ENCODE data around the gene RNF26.

Gene RNF26

DNA sequence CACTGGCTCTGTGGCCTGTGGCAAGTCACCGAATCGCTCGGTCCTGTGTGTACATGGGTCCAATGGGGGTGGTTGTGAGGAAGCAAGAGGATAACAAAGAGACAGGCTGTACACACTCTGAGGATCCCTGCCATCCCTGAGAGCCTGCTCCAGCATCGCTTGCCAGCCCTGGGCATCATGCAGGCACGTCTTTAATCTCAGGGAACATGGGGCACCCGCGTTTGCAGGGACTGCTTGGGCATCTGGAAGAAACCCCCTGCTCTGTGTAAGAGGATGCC, 7.6 kb downstream of the RNF26 start:
- Histone ChIP-seq H3K27ac (ENCODE audit: low read length) (no peak overlapping the region), H3K9me3 (ENCODE audit: control insufficient read depth, insufficient read depth, low read length) (no peaks in the 10 kb centered on the region), H3K36me3 (ENCODE audit: control insufficient read depth, insufficient read depth, low read length) (no peaks in the 10 kb centered on the region), H3K4me3 (ENCODE audit: low read length) (no peak overlapping the region), H3K27me3 (ENCODE audit: control insufficient read depth, insufficient read depth, low read length) (peaks cover 16% of the 10 kb centered on the region), H3K4me1 (ENCODE audit: control insufficient read depth, insufficient read depth, low read length) (peaks cover 12% of the 10 kb centered on the region)
- no peak for DNase-seq (ENCODE audit: low read depth, low spot score)
- no CpG with 5 or more reads among the region's 7 CpGs for WGBS (ENCODE audit: insufficient coverage, insufficient read length)

DNA sequence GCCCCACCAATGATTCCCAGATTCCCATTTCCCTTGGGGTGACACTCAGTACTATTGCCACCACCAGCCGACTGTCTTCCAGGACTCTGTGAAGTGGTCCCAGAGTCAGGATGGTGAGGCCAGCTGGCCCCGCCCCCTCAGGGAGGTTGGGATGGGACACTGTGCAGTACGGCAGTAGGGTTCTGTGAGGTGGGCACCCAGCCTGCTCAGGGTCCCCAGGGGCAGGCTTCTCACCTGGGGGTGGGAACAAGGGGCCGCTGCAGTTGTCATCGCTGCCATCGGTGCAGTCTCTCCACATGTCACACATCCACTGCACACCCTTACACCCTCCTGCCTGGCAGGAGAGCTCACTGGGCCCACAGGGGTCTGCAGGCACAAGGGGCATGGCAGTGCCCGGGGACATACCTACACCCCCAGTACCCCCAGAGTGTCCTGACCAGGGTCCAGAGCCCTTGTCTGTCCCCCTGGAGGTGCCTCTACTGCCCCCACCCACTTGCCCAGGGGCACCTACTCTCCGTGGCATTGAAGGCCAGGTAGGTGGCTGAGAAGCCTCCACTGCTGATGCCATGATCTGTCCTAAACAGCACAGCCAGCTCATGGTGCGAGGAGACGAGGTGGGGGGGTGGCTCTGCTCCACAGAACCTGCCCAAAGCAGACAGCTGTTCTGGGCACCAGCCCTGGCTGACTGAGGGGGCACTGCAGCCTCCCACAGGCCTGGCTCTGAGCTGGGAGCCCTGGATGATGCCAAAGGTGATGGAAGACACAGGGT, 8.2 kb downstream of the RNF26 start:
- no peak for DNase-seq (ENCODE audit: low read depth, low spot score)
- no CpG with 5 or more reads among the region's 10 CpGs for WGBS (ENCODE audit: insufficient coverage, insufficient read length)
- no peaks in the 10 kb centered on the region for H3K9me3 ChIP-seq (ENCODE audit: control insufficient read depth, insufficient read depth, low read length)
- H3K27ac ChIP-seq (ENCODE audit: low read length) = no peak overlapping the region
- H3K4me3 ChIP-seq (ENCODE audit: low read length) = no peak overlapping the region
- no peaks in the 10 kb centered on the region for H3K36me3 ChIP-seq (ENCODE audit: control insufficient read depth, insufficient read depth, low read length)
- peaks cover 16% of the 10 kb centered on the region for H3K27me3 ChIP-seq (ENCODE audit: control insufficient read depth, insufficient read depth, low read length)
- peaks cover 11% of the 10 kb centered on the region for H3K4me1 ChIP-seq (ENCODE audit: control insufficient read depth, insufficient read depth, low read length)

DNA sequence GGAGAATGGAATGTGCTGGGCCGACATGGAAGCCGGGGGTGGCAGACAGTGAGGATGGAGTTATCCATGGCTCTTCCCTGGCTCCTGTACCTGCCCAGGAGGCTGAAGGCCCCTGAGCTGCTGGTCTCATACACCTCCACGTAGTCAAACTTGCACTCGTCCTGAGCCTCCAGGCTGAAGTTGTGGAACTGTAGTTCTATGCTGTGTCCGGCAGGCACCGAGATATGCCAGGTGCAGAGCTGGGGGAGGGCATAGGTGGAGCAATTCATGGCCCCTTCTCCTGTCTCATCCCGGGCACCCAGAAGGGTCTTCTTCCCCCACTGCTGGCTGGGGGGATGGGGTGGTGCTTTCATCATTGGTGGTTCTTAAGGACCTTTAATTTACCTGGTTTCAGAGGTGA, 9.4 kb downstream of the RNF26 start:
- H3K36me3 ChIP-seq (ENCODE audit: control insufficient read depth, insufficient read depth, low read length) = no peaks in the 10 kb centered on the region
- WGBS (ENCODE audit: insufficient coverage, insufficient read length) = no CpG with 5 or more reads among the region's 7 CpGs
- no peak overlapping the region for H3K4me3 ChIP-seq (ENCODE audit: low read length)
- no peak for DNase-seq (ENCODE audit: low read depth, low spot score)
- peaks cover 10% of the 10 kb centered on the region for H3K4me1 ChIP-seq (ENCODE audit: control insufficient read depth, insufficient read depth, low read length)
- no peaks in the 10 kb centered on the region for H3K9me3 ChIP-seq (ENCODE audit: control insufficient read depth, insufficient read depth, low read length)
- no peak overlapping the region for H3K27ac ChIP-seq (ENCODE audit: low read length)
- H3K27me3 ChIP-seq (ENCODE audit: control insufficient read depth, insufficient read depth, low read length) = peaks cover 16% of the 10 kb centered on the region

DNA sequence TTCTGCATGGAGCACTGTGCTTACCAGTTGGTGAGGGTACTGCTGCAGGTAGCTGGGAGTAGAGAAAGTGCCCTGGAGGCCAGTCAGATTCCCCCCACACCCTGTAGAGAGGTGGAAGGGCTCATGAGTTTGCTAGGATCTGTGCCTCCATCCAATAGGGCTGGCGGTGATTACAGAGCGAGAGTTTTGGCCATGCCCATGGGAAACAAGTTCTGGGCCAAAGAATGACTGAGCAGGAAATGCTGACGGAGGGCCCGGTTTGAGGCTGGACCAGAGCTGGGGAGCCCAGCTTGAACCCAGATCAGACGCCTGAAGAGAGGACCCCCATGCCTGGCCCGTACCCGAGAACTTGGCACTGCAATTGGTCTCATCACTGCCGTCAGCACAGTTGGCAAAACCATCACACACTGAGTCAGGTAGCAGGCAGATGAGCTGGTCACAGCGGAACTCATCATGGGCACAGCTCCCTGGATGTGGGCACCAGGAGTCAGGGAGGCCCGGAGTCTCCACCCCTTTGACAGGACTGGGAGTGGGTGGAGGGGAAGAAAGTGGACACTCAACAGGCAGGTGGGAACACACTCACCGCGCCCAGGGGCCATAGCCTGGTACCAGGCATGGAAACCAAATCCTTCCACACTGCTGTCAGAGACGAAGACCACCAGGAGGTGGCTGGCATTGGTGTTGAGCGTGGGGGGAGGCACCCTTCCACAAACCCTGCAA, 10.1 kb downstream of the RNF26 start:
- no peak for DNase-seq (ENCODE audit: low read depth, low spot score)
- no peaks in the 10 kb centered on the region for H3K9me3 ChIP-seq (ENCODE audit: control insufficient read depth, insufficient read depth, low read length)
- H3K4me3 ChIP-seq (ENCODE audit: low read length) = no peak overlapping the region
- peaks cover 12% of the 10 kb centered on the region; the same call in 1 of the 2 replicates for H3K27me3 ChIP-seq (ENCODE audit: control insufficient read depth, insufficient read depth, low read length)
- H3K4me1 ChIP-seq (ENCODE audit: control insufficient read depth, insufficient read depth, low read length) = peaks cover 5% of the 10 kb centered on the region
- H3K36me3 ChIP-seq (ENCODE audit: control insufficient read depth, insufficient read depth, low read length) = no peaks in the 10 kb centered on the region
- WGBS (ENCODE audit: insufficient coverage, insufficient read length) = no CpG with 5 or more reads among the region's 14 CpGs
- no peak overlapping the region for H3K27ac ChIP-seq (ENCODE audit: low read length)

DNA sequence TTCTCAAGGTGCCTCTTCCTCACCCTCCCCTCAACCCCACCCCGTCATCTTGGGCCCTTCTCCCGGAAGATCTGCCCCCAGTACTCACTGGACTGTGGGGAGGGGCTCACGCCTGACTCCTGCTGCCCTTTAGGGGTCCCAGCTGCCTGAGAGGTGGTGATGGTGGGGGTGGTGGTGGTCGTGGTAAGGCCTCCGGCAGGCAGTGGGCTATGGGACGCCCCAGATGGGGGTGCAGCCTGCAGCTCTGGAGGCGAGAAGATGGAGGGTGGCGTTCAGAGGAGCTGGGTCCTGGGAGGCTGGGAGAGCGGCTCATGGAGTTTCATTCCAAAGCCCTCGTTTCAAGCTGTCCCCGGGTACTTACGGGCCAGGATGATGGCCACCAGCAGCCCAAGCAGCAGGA, 11.4 kb downstream of the RNF26 start:
- DNase-seq (ENCODE audit: low read depth, low spot score) = no peak
- Histone ChIP-seq H3K36me3 (ENCODE audit: control insufficient read depth, insufficient read depth, low read length) (no peaks in the 10 kb centered on the region), H3K27ac (ENCODE audit: low read length) (no peak overlapping the region), H3K4me1 (ENCODE audit: control insufficient read depth, insufficient read depth, low read length) (peaks cover 5% of the 10 kb centered on the region; the same call in 1 of the 2 replicates), H3K27me3 (ENCODE audit: control insufficient read depth, insufficient read depth, low read length) (peaks cover 12% of the 10 kb centered on the region; the same call in 1 of the 2 replicates), H3K9me3 (ENCODE audit: control insufficient read depth, insufficient read depth, low read length) (no peaks in the 10 kb centered on the region), H3K4me3 (ENCODE audit: low read length) (no peak overlapping the region)
- no CpG with 5 or more reads among the region's 12 CpGs for WGBS (ENCODE audit: insufficient coverage, insufficient read length)

DNA sequence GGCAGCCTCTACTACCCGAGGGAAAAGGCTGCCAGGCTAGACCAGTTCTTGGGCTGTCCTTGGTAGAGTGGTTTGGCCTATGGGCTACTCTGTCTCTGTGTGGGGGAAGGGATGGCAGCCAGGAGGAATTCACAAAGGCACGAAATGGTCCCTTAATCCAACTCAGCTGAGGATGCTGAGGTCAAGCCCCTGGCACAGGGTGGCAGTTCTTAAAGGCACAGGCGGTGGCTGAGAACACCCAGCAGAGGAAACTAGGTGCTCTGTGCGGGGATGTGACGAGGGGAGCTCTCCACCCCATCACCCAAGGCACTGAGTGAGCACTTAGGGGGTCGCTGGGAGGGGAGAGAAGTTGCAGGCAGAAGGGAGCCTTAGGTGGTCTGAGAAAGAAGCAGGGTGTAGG, 12.3 kb downstream of the RNF26 start, which contains the start of gene MFRP:
TSS of gene MFRP (minus strand) at position 101 of the 400 bp plus-strand sequence. CDS start 192 bp downstream, outside the sequence.
- WGBS (ENCODE audit: insufficient coverage, insufficient read length) = no CpG with 5 or more reads among the region's 6 CpGs
- Histone ChIP-seq H3K4me1 (ENCODE audit: control insufficient read depth, insufficient read depth, low read length) (0 out of 2 replicates have a peak, but pooled peaks cover 2% of the 10 kb centered on the region), H3K27ac (ENCODE audit: low read length) (no peak within 1 kb of the TSS)

DNA sequence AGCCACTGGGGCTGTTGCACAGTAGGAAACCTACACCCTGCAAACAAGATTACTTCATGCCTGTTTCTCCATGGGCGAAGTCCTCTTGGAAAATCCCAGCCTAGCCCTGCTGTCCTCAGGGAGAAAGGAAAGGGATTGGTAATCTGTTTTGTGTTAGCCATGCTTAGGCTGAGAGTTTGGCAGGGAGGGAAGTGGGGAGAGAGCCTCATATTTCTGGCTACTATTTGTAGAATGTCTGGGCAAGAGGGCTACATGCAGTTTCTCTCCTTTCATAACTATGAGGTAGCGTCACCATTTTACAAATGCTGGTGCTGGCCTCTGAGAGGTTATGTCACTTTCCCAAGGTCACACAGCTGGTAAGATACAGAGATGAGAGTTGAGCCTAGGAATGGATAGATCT, 12.9 kb downstream of the RNF26 start:
- Histone ChIP-seq H3K9me3 (ENCODE audit: control insufficient read depth, insufficient read depth, low read length) (no peaks in the 10 kb centered on the region), H3K36me3 (ENCODE audit: control insufficient read depth, insufficient read depth, low read length) (no peaks in the 10 kb centered on the region), H3K27me3 (ENCODE audit: control insufficient read depth, insufficient read depth, low read length) (no peaks in the 10 kb centered on the region), H3K27ac (ENCODE audit: low read length) (no peak overlapping the region), H3K4me3 (ENCODE audit: low read length) (no peak overlapping the region), H3K4me1 (ENCODE audit: control insufficient read depth, insufficient read depth, low read length) (no peaks in the 10 kb centered on the region)
- no CpG with 5 or more reads among the region's 2 CpGs for WGBS (ENCODE audit: insufficient coverage, insufficient read length)
- no peak for DNase-seq (ENCODE audit: low read depth, low spot score)

More for the DNA sequence above, 12.3 kb downstream of the RNF26 start, which contains the start of gene MFRP:
- no peak for DNase-seq (ENCODE audit: low read depth, low spot score)
- no peaks in the 10 kb centered on the region for H3K36me3 ChIP-seq (ENCODE audit: control insufficient read depth, insufficient read depth, low read length)
- peaks cover 5% of the 10 kb centered on the region; the same call in 1 of the 2 replicates for H3K27me3 ChIP-seq (ENCODE audit: control insufficient read depth, insufficient read depth, low read length)
- no peaks in the 10 kb centered on the region for H3K9me3 ChIP-seq (ENCODE audit: control insufficient read depth, insufficient read depth, low read length)
- H3K4me3 ChIP-seq (ENCODE audit: low read length) = no peak within 1 kb of the TSS

DNA sequence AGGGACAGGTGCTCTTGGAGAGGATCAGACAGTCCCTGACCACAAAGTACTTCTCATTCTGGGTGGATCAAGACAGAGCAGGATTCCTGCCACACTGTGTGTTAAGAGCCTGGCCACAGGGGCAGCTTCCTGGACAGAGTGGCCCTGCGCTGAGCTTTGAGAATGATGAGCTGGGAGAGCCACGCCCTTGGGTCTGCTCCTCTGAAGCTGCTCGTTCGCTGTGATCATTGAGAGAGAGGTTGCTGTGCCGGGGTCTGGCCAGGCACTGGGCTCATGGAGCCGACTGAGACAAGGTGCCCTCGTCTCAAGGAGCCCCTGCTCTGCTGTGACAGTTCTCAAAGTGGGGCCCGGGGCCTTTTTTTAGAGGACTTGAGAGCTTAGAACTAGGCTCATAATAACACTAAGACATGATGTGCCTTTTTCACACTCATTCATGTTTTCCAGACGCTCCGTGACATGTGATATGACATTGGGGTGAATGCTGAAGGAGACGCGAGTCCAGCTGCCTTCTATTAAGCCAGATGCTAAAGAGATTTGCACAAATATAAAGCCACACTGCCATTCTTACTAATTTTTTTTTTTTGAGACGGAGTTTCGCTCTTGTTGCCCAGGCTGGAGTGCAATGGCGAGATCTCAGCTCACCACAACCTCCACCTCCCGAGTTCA, 13.7 kb downstream of the RNF26 start:
- Histone ChIP-seq H3K4me3 (ENCODE audit: low read length) (no peak overlapping the region), H3K27ac (ENCODE audit: low read length) (no peak overlapping the region), H3K4me1 (ENCODE audit: control insufficient read depth, insufficient read depth, low read length) (no peaks in the 10 kb centered on the region), H3K9me3 (ENCODE audit: control insufficient read depth, insufficient read depth, low read length) (no peaks in the 10 kb centered on the region), H3K27me3 (ENCODE audit: control insufficient read depth, insufficient read depth, low read length) (no peaks in the 10 kb centered on the region), H3K36me3 (ENCODE audit: control insufficient read depth, insufficient read depth, low read length) (no peaks in the 10 kb centered on the region)
- no CpG with 5 or more reads among the region's 16 CpGs for WGBS (ENCODE audit: insufficient coverage, insufficient read length)
- no peak for DNase-seq (ENCODE audit: low read depth, low spot score)

DNA sequence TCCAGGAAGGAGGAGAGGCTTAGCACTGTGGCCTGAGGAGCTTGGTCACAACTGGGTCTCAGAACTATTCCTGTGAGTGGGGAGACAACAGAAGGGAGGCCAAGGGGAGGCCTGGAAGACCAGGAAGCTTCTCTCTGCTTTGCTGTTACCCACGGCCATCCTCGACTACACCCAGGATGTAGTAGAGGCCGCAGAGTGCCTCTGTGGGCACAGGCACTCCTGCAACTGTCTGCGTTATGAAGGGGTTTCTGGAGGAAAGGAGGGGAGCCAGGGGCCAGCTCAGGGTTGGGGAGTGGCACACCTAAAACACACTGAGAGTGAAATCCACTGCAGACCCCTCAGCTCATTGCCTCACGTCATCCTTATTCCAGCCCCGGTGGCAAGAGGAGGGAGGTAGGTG, 16.0 kb downstream of the RNF26 start:
- H3K9me3 ChIP-seq (ENCODE audit: control insufficient read depth, insufficient read depth, low read length) = no peaks in the 10 kb centered on the region
- H3K4me1 ChIP-seq (ENCODE audit: control insufficient read depth, insufficient read depth, low read length) = no peaks in the 10 kb centered on the region
- no peaks in the 10 kb centered on the region for H3K27me3 ChIP-seq (ENCODE audit: control insufficient read depth, insufficient read depth, low read length)
- H3K36me3 ChIP-seq (ENCODE audit: control insufficient read depth, insufficient read depth, low read length) = no peaks in the 10 kb centered on the region
- no peak for DNase-seq (ENCODE audit: low read depth, low spot score)
- H3K27ac ChIP-seq (ENCODE audit: low read length) = no peak overlapping the region
- H3K4me3 ChIP-seq (ENCODE audit: low read length) = no peak overlapping the region
- no CpG with 5 or more reads among the region's 6 CpGs for WGBS (ENCODE audit: insufficient coverage, insufficient read length)

DNA sequence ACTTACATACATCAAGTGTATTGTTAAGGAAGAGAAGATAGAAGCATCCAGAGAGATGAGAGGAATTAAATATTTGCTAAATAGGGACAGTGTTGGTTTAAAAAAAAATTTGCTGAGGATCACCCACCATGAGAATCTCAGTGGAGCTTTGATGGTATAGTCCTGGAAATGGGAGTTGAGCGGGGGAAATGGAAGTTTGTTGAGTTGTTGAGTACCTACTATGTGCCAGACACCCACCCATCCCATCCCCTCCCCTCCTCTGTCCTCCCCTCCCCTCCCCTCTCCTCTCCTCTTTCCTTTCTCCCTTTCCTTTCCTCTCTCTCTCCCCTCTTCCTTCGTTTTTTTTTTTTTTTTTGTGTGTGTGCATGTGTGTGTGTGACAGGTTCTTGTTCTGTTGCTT, 16.9 kb downstream of the RNF26 start:
- no peaks in the 10 kb centered on the region for H3K4me1 ChIP-seq (ENCODE audit: control insufficient read depth, insufficient read depth, low read length)
- no peaks in the 10 kb centered on the region for H3K36me3 ChIP-seq (ENCODE audit: control insufficient read depth, insufficient read depth, low read length)
- H3K27ac ChIP-seq (ENCODE audit: low read length) = no peak overlapping the region
- no CpG with 5 or more reads among the region's 2 CpGs for WGBS (ENCODE audit: insufficient coverage, insufficient read length)
- no peaks in the 10 kb centered on the region for H3K9me3 ChIP-seq (ENCODE audit: control insufficient read depth, insufficient read depth, low read length)
- no peaks in the 10 kb centered on the region for H3K27me3 ChIP-seq (ENCODE audit: control insufficient read depth, insufficient read depth, low read length)
- H3K4me3 ChIP-seq (ENCODE audit: low read length) = no peak overlapping the region
- no peak for DNase-seq (ENCODE audit: low read depth, low spot score)

Measured in iPS DF 6.9 (cell line).